NOMO-1 (cell line): Measurements from ENCODE around the gene UBN1.
"Not testable (repeated sequence)": the region's sequence is repeated elsewhere in the genome, so short reads cannot be mapped to it uniquely, and the experiment has no call there.

ENCODE experiments used
- DNase-seq, 2 experiments: peaks; one replicate each; lab custom pipeline; 2025; ENCODE audit not compliant: unreplicated experiment in 2 of 2; lab: John Stamatoyannopoulos, UW

Gene UBN1

GRCh38 chr16:4927661-4928060, 80.4 kb downstream of the UBN1 start:
- DNase-seq, result no peak

- DNase-seq, result no peak
Measured at GRCh38 chr16:4928227-4928626, 80.9 kb downstream of the UBN1 start.

GRCh38 chr16:4929619-4930018, 82.3 kb downstream of the UBN1 start:
- DNase-seq, result not testable (repeated sequence)

GRCh38 chr16:4931381-4931780, 84.1 kb downstream of the UBN1 start:
- no peak for DNase-seq
